Keratinocyte (primary cell): Measurements from ENCODE around the gene ITIH6. TPM values are rescaled to one million over a fixed set of nuclear protein-coding genes. Genes with fewer than 3 reads are reported as not detected.

Source experiments
- DNase-seq: peaks from one replicate; pipeline ENCODE4 v3.0.0-alpha.2; 2011; ENCODE audit warnings: low read depth, missing footprints, low spot score
- FAIRE-seq: peaks from 2 replicates; lab custom pipeline; 2011; peaks lifted over from hg19 to GRCh38; lab: Jason Lieb, UNC
- H2AFZ ChIP-seq: 2 replicates; pipeline ENCODE4 v1.6.0; 2012; ENCODE audit warnings: low read length, control low read depth, inconsistent platforms; ENCODE audit not compliant: control insufficient read depth
- H3K27ac ChIP-seq: 2 replicates; pipeline ENCODE4 v1.5.1; 2011; ENCODE audit warnings: low read length; ENCODE audit not compliant: control insufficient read depth, insufficient read depth
- H3K27me3 ChIP-seq: 3 replicates; pipeline ENCODE4 v1.6.0; 2011; ENCODE audit warnings: low read length; ENCODE audit not compliant: control insufficient read depth, insufficient read depth; ENCODE audit errors: extremely low read depth
- H3K36me3 ChIP-seq, 2 experiments: 2 replicates in 1 of 2; 3 replicates in 1 of 2; pipeline ENCODE4 v1.5.1; 2011; ENCODE audit warnings: low read length in 2 of 2, mild to moderate bottlenecking in 1 of 2; ENCODE audit not compliant: control insufficient read depth in 2 of 2, insufficient read depth in 2 of 2; ENCODE audit errors: extremely low read depth in 1 of 2
- H3K4me1 ChIP-seq: 3 replicates; pipeline ENCODE4 v1.5.1; 2011; ENCODE audit warnings: low read length; ENCODE audit not compliant: control insufficient read depth, insufficient read depth; ENCODE audit errors: extremely low read depth
- H3K4me2 ChIP-seq: 3 replicates; pipeline ENCODE4 v1.6.0; 2011; ENCODE audit warnings: low read depth, low read length; ENCODE audit not compliant: control insufficient read depth, insufficient read depth; ENCODE audit errors: extremely low read depth
- H3K4me3 ChIP-seq, 3 experiments: fragments of 200-600 bp in 1 of 3; sonication (generic) in 1 of 3; 2 replicates in 2 of 3; 3 replicates in 1 of 3; pipeline ENCODE4 v1.5.1; 2011 to 2016; ENCODE audit warnings: low read length in 3 of 3, mild to moderate bottlenecking in 3 of 3, control low read depth in 2 of 3, inconsistent platforms in 1 of 3, low read depth in 1 of 3, mixed read lengths in 1 of 3, mixed run types in 1 of 3, moderate library complexity in 1 of 3; ENCODE audit not compliant: control insufficient read depth in 2 of 3, insufficient read depth in 2 of 3; ENCODE audit errors: extremely low read depth in 1 of 3
- H3K79me2 ChIP-seq: 2 replicates; pipeline ENCODE4 v1.6.0; 2012; ENCODE audit warnings: low read length; ENCODE audit not compliant: control insufficient read depth, insufficient read depth
- H3K9ac ChIP-seq: 3 replicates; pipeline ENCODE4 v1.6.0; 2011; ENCODE audit warnings: low read length; ENCODE audit not compliant: control insufficient read depth, insufficient read depth; ENCODE audit errors: extremely low read depth
- H3K9me1 ChIP-seq: 3 replicates; pipeline ENCODE4 v1.6.0; 2011; ENCODE audit warnings: low read length; ENCODE audit not compliant: control insufficient read depth, insufficient read depth; ENCODE audit errors: extremely low read depth
- H3K9me3 ChIP-seq: 2 replicates; pipeline ENCODE4 v1.5.1; 2012; ENCODE audit warnings: low read depth, low read length; ENCODE audit not compliant: control insufficient read depth
- H4K20me1 ChIP-seq: 3 replicates; pipeline ENCODE4 v1.6.0; 2011; ENCODE audit warnings: low read length; ENCODE audit not compliant: control insufficient read depth, insufficient read depth; ENCODE audit errors: extremely low read depth
- EZH2 ChIP-seq: IDR thresholded peaks from one replicate; pipeline ENCODE4 v1.6.1; 2012; ENCODE audit warnings: inconsistent platforms, mild to moderate bottlenecking, low read length, moderate library complexity
- dilution Hi-C: fragments of 300-500 bp; cut with MboI; formaldehyde crosslinking; loops from one replicate; pipeline ENCODE4 v1.7.0; 2020; ENCODE audit warnings: low sequenced_read_pairs; ENCODE audit not compliant: extremely low pct_ligation_motif_present
- polyA plus RNA-seq, 5 experiments: library from polyadenylated mRNA; depleted of rRNA in 3 of 5; stranded (reverse) in 3 of 5; stranded (forward) in 1 of 5; unstranded in 1 of 5; fragments of >200 nt; gene quantifications; 1 replicate in 1 of 5; 2 replicates in 3 of 5; 3 replicates in 1 of 5; pipeline versions ENCODE4 v1.2.1 to v1.2.3, GENCODE V29; 2011 to 2012; ENCODE audit warnings: missing spikeins in 2 of 5, low read depth in 1 of 5, low replicate concordance in 1 of 5
- TF ChIP-seq, protein P1 (sequence below), 3 experiments: IDR thresholded peaks in 1 of 3; conservative IDR thresholded peaks in 1 of 3; optimal IDR thresholded peaks in 1 of 3; 2 replicates in 2 of 3; 3 replicates in 1 of 3; pipeline versions ENCODE3 to v1.5.1; 2011; ENCODE audit warnings: low read length in 3 of 3, mild to moderate bottlenecking in 3 of 3, moderate library complexity in 2 of 3, control low read depth in 1 of 3, inconsistent platforms in 1 of 3; ENCODE audit not compliant: insufficient read depth in 2 of 3; ENCODE audit errors: extremely low read depth in 1 of 3

The ITIH6 gene
- polyA plus RNA-seq, 1 donor (not counting 4 experiments of a cell fraction or from before 2014, with no cell fraction given): not detected

DNA sequence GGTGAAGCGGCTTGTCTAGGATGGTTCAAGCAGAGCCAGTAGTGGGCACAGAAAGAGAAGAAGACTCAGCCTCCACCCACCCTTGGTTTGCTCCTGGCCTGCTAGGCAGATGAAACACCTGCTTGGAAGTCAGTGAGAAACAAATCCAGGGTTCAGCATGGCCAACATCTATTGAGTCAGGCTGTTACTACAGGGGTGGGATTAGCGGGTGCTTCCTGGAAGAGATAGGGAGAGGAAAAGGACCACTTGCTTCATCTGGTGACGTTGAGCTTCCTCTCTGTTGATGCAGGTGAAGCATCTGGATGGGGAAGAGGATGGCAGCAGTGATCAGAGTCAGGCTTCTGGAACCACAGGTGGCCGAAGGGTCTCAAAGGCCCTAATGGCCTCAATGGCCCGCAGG is 12.5 kb upstream of the ITIH6 start:
- H3K36me3 ChIP-seq: peaks cover 6 to 7% of the 10 kb centered on the region in 2 experiments
- no peaks in the 10 kb centered on the region for H4K20me1 ChIP-seq
- H3K9me3 ChIP-seq: no peaks in the 10 kb centered on the region
- no peak overlapping the region for H3K9ac ChIP-seq
- no peak overlapping the region for H3K27ac ChIP-seq
- no peaks in the 10 kb centered on the region for H3K27me3 ChIP-seq
- H3K4me1 ChIP-seq: peaks cover 8% of the 10 kb centered on the region
- DNase-seq (no peak), FAIRE-seq (no peak)
- dilution Hi-C loops: no loop called here
- peaks cover 12% of the 10 kb centered on the region for H3K79me2 ChIP-seq
- TF ChIP-seq, protein P1, sequence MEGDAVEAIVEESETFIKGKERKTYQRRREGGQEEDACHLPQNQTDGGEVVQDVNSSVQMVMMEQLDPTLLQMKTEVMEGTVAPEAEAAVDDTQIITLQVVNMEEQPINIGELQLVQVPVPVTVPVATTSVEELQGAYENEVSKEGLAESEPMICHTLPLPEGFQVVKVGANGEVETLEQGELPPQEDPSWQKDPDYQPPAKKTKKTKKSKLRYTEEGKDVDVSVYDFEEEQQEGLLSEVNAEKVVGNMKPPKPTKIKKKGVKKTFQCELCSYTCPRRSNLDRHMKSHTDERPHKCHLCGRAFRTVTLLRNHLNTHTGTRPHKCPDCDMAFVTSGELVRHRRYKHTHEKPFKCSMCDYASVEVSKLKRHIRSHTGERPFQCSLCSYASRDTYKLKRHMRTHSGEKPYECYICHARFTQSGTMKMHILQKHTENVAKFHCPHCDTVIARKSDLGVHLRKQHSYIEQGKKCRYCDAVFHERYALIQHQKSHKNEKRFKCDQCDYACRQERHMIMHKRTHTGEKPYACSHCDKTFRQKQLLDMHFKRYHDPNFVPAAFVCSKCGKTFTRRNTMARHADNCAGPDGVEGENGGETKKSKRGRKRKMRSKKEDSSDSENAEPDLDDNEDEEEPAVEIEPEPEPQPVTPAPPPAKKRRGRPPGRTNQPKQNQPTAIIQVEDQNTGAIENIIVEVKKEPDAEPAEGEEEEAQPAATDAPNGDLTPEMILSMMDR (optimal IDR thresholded peaks at IDR 0.05 in 1 of 3, IDR thresholded peaks at IDR 0.05 in 1 of 3, conservative IDR thresholded peaks at IDR 0.05 in 1 of 3; ENCODE audit: extremely low read depth in 1 of 3, insufficient read depth in 2 of 3, low read length in 3 of 3): no peak
- TF ChIP-seq EZH2: no peak
- no peak overlapping the region for H3K4me2 ChIP-seq
- no peak overlapping the region for H2AFZ ChIP-seq
- H3K4me3 ChIP-seq: no peak overlapping the region
- H3K9me1 ChIP-seq: no peaks in the 10 kb centered on the region

DNA sequence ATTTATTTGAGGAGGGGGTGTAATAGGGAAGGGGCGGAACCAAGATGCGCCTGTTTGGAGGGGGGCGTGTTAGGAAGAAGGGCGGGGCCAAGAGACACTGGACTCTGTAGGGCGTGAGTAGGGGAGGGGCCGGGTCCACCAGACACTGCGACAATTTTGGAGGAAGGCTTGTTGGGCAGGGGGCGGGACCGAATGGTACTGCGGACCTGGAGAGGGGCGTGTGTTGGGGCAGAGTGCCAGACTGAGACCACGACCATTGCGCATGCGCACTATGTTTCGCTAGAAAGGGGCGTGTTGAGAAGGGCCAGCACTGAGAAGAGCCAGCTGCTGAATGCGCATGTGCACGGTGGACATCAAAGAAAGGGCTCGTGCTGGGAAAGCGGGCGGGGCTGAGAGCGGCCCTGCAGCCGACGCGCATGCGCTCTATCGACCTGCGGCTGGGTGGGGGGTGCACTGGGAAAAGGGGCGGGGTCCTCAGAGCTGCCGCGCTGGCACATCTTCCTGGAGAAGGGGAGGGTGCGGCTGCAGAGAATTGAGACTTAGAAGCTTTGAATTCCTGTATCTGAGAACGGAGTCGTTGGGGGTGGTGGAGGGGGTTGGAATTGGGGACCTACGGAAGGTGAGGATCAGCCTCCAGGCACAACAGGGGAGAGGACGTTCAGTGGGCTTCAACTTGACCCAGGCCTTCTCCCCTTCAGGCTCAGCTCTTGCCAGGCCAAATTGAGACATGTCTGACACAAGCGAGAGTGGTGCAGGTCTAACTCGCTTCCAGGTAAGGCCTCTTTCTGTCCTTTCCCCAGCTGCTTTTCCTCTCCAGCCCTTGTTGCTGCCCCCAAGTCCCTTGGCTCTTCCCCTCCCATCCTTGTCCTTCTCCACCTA is 10.8 kb upstream of the ITIH6 start:
- TF ChIP-seq, protein P1 (optimal IDR thresholded peaks at IDR 0.05 in 1 of 3, IDR thresholded peaks at IDR 0.05 in 1 of 3, conservative IDR thresholded peaks at IDR 0.05 in 1 of 3; ENCODE audit: extremely low read depth in 1 of 3, insufficient read depth in 2 of 3, low read length in 3 of 3): no peak
- TF ChIP-seq EZH2: no peak
- peaks cover 12% of the 10 kb centered on the region for H3K79me2 ChIP-seq
- dilution Hi-C loops: no loop called here
- H3K9me1 ChIP-seq: no peaks in the 10 kb centered on the region
- H3K27ac ChIP-seq: peak overlapping the region; percentile 54
- peaks cover 8% of the 10 kb centered on the region for H3K4me1 ChIP-seq
- DNase-seq (peak; percentile 83), FAIRE-seq (peak; percentile 71)
- no peaks in the 10 kb centered on the region for H3K9me3 ChIP-seq
- H3K9ac ChIP-seq: peak overlapping the region; percentile 78
- H3K36me3 ChIP-seq: peaks cover 1 to 6% of the 10 kb centered on the region in 2 experiments
- H3K4me3 ChIP-seq: peak overlapping the region; percentile 57 to 75 (median 73)
- H2AFZ ChIP-seq: peak overlapping the region; percentile 85
- peak overlapping the region; percentile 82 for H3K4me2 ChIP-seq
- H4K20me1 ChIP-seq: no peaks in the 10 kb centered on the region
- H3K27me3 ChIP-seq: no peaks in the 10 kb centered on the region
